HG03064 (cell line): ENCODE measurements around the gene RBM4B.
"Not testable (repeated sequence)": the region's sequence is repeated elsewhere in the genome, so short reads cannot be mapped to it uniquely, and the experiment has no call there.

Source experiments
- ATAC-seq: cut with Tn5 transposase; IDR thresholded peaks from one replicate; pipeline ENCODE4 v1.9.1; 2021; ENCODE audit warnings: low read depth; ENCODE audit not compliant: unreplicated experiment

RBM4B gene, protein sequence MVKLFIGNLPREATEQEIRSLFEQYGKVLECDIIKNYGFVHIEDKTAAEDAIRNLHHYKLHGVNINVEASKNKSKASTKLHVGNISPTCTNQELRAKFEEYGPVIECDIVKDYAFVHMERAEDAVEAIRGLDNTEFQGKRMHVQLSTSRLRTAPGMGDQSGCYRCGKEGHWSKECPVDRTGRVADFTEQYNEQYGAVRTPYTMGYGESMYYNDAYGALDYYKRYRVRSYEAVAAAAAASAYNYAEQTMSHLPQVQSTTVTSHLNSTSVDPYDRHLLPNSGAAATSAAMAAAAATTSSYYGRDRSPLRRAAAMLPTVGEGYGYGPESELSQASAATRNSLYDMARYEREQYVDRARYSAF

GRCh38 chr11:66677599-66678375, at the start of gene RBM4B:
Gene RBM4B, minus strand, starts transcription at chr11:66677887. Its CDS starts 808 bp downstream, at chr11:66677079.
- peak; percentile 78 for ATAC-seq

DNA sequence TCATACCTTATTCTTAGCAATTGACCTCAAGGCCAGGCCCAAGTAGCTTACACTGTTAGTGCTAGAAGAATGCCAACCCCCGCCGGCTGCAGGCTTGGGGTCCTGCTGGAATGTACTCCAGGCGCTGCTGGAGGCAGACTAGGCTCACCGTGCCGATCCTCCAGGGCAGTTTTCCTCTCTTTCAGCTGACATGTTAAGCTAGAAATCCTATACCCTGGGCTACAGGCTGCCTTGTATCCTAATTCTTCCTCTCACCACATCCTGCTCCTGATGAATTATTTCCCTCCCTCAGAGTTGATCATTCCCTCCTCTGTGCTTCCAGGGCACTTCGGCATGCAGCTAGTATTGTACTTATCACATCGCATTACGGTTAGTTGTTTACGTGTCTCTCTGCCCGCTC, 48.0 kb upstream of the RBM4B start:
- ATAC-seq = no peak

- ATAC-seq = no peak
These were observed 47.4 kb upstream of the RBM4B start for GRCh38 chr11:66725114-66725513.

- not testable (repeated sequence) for ATAC-seq
These were observed 46.5 kb upstream of the RBM4B start for GRCh38 chr11:66724167-66724566.

- no peak for ATAC-seq
These were observed 46.0 kb upstream of the RBM4B start for GRCh38 chr11:66723693-66724092.

DNA sequence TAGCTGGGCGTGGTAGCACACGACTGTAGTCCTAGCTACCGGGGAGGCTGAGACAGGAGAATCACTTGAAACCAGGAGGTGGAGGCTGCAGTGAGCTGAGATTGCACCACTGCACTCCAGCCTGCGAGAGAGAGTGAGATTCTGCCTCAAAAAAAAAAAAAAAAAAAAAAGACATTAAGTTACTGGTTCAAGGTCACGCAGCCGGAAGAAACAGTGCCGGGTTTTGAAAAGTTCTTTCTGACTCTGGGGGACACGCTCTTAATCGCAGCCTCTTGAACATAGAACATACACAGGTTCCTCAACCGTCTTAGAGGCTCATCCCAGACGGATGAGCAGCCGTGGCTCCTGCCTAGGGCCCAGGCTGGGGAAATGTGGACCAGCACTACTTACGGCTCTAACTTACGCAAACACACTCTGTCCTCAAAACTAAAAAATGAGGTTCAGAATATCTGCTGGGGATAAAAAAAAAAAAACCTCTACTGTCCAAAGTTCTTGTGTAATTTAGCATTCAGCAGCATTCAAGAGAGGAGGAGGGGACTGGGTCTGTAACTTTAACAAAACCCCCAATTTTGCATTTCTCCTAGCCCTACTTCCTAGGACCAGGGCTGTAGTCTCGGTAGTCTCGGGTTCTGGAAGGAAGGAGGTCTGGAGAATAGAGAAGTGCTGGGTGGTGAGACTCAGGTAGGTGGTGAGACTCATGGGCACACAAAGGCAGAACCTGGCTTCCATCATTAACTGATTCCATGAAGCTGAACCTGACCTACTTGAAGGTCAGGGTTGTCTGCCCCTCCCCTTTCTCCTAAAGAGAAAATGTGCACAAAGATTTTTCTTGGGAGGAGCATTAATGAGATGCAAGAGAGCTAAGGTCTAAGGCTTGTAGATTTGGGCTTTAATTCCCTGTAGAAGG, 45.3 kb upstream of the RBM4B start:
- no peak for ATAC-seq

DNA sequence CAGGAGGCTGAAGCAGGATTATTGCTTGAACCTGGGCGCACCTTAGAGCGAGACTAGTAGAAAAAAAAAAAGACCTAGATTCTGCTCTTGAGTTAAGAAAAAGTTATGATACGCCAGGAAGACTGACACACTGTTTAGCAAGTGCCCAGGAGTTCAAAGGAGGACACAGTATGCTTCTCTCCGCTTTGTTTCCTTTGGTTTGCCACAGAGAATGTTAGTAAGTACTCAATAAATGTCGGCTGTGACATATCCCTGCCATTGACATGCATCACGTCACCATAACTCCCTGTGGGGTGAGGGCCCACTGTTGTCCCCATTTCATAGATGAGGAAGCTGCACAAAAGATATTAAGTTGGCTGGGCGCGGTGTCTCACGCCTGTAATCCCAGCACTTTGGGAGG, 44.3 kb upstream of the RBM4B start:
- ATAC-seq = no peak

GRCh38 chr11:66720899-66721470, 43.3 kb upstream of the RBM4B start:
- no peak for ATAC-seq

DNA sequence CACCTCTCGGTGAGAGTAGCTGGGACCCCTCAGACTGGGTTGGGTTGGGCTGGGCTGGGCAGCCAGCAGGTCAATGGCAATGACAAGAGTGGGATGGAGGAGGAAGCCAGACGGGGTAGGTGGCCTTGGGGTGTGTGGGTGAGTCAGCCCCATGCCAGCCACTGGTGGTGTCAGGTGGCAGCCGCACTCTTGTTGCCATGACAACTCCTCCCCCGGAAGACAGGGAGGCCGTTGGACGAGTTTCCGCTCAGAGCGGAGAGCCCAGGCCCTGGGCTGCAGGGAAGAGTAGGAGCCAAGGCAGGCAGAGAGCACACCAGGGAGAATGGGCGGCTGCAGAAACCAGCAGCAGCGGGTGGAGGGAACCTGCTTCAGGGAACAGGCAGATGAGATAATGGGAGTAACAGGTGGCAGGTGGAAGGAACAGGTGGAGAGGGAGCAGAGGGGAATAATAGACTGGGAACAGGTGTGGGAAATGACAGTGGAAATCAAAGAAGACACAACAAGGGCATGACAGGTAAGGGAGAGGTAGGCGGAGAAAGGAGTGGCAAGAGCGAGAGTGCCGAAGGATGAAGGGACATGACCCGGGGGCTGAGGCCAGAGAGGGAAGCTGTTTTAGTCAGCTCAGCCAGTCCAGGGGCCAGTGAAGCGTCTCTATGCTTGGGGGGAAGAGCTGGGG, 42.7 kb upstream of the RBM4B start:
- no peak for ATAC-seq

DNA sequence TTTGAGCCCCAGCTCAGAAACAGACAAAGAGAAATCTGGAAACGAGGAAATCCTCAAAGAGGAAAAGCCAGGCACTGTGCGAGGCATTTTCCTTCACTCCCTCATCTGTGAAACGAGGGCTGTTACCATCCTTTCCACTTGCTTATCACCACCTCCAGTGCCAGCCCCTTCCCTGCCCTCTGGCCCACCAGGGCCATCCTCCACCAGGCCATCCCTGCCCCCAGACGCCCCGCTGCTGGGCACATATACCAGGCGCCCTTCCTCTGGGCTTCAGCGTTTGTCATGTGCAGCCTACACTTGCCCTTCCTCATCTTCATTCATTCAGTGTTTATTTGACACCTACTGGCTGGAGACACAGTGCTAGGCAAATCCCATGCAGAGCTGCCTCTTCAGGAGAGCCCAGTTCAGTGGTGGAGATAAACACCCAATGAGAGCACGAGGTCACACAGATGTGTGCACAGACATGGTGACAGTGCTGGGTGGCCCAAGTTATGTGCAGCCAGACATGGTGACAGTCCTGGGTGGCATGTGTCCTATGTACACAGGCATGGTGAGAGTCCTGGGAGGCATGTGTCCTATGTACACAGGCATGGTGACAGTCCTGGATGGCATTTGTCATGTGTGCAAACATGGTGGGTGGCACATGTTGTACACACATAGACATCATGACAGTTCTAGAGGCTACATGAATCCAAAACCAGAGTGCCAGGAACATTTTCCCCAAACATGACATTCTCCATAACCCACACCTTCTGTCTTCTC, 41.6 kb upstream of the RBM4B start:
- ATAC-seq = no peak

DNA sequence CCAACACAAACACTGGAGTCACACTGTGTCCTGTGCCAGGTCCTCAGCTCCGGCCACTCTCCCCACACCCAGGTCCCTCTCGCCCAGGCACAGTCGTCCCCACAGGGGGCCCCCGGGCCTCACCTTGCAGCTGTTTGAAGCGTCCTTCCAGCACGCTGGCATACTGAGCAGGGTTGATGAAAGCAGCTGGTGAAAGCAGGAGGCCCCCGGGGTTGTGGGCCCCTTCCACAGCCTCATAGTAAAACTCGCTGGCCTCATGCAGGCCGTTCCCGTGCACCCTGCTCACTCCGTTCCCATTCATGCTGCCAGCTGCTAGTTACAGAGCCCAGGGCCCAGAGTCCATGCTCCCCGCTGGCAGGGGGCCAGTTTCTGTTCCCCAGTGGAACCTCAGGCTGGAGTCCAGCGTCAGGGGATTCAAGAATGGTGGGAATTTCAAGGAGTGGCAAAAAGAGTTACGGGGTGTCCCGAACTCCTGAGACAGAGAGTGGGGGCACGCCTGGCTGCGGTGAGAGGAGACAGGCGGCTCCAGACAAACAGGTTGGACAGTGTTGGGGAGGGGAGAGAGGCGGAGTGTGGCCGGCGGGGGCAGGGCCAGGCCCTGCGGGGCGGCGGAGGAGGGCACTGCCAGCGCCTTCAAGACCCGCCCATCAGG, 40.8 kb upstream of the RBM4B start:
- ATAC-seq = no peak

- ATAC-seq = no peak
These were observed 40.2 kb upstream of the RBM4B start for GRCh38 chr11:66717925-66718319.

DNA sequence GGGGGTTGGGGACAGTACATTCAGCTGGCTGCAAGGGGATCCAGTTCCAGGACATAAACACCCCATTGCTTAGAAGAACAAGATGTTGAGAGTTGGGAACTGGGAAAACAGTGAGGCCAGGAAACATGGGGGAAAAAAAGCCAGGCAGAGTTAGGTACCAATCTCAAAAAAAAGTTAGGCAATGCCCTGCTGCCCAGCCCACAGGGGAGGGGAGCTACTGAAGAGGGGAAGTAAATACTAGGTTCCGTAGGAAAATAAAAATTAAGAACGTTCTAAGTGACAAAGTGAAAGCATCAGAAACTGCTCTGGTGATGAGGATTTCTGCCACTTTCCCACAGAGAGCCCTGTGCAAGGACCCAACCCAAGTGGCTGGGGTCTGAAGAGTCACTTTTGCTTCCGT, 39.3 kb upstream of the RBM4B start:
- no peak for ATAC-seq

GRCh38 chr11:66715346-66716085, 37.8 kb upstream of the RBM4B start:
- ATAC-seq = no peak

DNA sequence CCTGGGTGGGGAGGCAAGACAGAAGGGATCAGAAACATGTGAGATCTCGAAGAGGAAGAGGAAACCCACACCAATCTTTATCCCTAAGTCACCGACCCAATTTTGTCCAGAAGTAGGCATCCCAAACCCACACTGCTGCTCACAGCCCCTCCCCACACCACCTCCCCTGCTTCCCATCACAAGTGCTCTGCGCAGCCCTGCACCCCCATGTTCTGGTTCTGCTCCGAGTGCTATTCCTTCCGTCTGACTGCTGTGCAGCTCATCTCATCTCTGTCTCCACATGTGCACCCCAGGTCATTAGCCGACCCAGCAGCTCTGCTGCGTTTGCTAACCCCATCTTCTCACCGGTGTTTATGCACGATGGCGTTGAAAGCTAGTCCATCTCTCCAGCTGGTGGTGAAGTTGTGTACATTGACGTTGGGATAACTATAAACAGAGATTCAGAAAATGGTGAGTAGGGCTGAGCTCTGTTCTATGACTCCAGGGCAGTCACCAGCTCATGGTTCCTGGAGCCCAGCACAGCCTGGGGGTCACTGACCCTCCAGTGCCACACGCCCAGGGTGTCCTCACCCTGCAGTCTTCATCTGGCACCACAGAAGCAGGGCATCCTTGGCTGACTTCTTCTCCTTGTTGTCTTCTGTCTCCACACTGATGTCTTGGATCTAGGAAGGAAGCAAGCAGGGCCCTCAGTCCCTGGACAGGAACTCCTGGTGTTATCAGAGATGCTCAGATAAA, 36.2 kb upstream of the RBM4B start:
- no peak for ATAC-seq

- no peak for ATAC-seq
These were observed 32.8 kb upstream of the RBM4B start for GRCh38 chr11:66710384-66710930.

DNA sequence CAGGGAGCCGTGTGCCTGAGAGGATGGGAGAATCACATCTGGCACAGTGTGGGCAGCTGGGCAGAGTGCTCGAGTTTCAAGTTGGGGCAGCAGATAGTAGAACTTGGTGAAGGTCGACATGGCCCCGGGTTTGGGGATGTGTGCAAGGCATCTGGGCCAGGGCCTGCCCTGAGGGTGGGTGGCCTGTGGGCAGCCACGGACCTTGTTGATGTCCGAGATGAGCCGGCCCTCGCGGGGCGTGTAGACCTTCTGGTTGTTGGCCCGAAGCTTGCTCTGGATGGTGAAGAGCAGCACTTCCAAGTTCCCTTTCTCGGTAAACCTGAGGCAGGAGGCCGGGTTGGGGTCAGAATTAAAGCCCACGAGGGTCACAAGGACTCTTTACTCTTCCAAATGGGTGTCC, 31.0 kb upstream of the RBM4B start:
- no peak for ATAC-seq
